GM12875 (cell line): ENCODE results near the gene RAB31.

Experiments
- H3K4me3 ChIP-seq: one replicate; pipeline ENCODE4 v1.5.1; 2011; ENCODE audit warnings: low read depth, low read length, control low read depth
- CTCF ChIP-seq: IDR thresholded peaks from 2 replicates; pipeline ENCODE4 v1.5.1; 2011; ENCODE audit warnings: low read depth, mild to moderate bottlenecking, control low read depth, inconsistent platforms, low read length, moderate library complexity, borderline replicate concordance; ENCODE audit not compliant: insufficient read depth

The RAB31 gene

GRCh38 chr18:9732031-9732430 lies 23.9 kb downstream of the RAB31 start:
- TF ChIP-seq CTCF = no peak
- H3K4me3 ChIP-seq = no peak overlapping the region

- H3K4me3 ChIP-seq = no peak overlapping the region
- TF ChIP-seq CTCF = no peak
Observed at GRCh38 chr18:9734189-9734588, 26.1 kb downstream of the RAB31 start.

GRCh38 chr18:9735238-9735637 lies 27.1 kb downstream of the RAB31 start:
- no peak for TF ChIP-seq CTCF
- H3K4me3 ChIP-seq = no peak overlapping the region

GRCh38 chr18:9735879-9736278 lies 27.8 kb downstream of the RAB31 start:
- TF ChIP-seq CTCF = no peak
- no peak overlapping the region for H3K4me3 ChIP-seq

GRCh38 chr18:9736286-9736835 lies 28.3 kb downstream of the RAB31 start:
- H3K4me3 ChIP-seq = no peak overlapping the region
- no peak for TF ChIP-seq CTCF

- no peak overlapping the region for H3K4me3 ChIP-seq
- no peak for TF ChIP-seq CTCF
Observed at GRCh38 chr18:9737006-9737405, 28.9 kb downstream of the RAB31 start.

GRCh38 chr18:9737472-9738121 lies 29.5 kb downstream of the RAB31 start:
- no peak overlapping the region for H3K4me3 ChIP-seq

More at GRCh38 chr18:9737472-9738121, 29.5 kb downstream of the RAB31 start:
- no peak for TF ChIP-seq CTCF
